HepG2 (cell line): Measurements from ENCODE around the gene PRKCE. TPM values are rescaled to one million over a fixed set of nuclear protein-coding genes. Genes with fewer than 3 reads are reported as not detected.

Experiments used
- ATAC-seq: fragments of 200-7000 bp; cut with Tn5 transposase; 3 replicates; pipeline ENCODE4 v1.9.1; 2020; ENCODE audit warnings: mild to moderate bottlenecking, moderate library complexity
- BruUV-seq: library from RNA; stranded (reverse); fragments of 400-500 nt; replicated peaks from 2 replicates; lab custom pipeline; 2021; lab: Mats Ljungman, UMichigan
- CTCF ChIA-PET: fragments of 300-600 bp; formaldehyde crosslinking; extraction: SDS; loops from one replicate; lab custom pipeline; 2021; ENCODE audit warnings: low total read pairs, inconsistent platforms, low intra/inter-chr PET ratio; lab: Yijun Ruan, JAX
- POLR2A ChIA-PET: fragments of 350-600 bp; sonication (Branson Sonifier 250); formaldehyde crosslinking; loops from one replicate; lab custom pipeline; 2020; ENCODE audit warnings: antibody characterized with exemption, inconsistent platforms; lab: Yijun Ruan, JAX
- DNase-seq: peaks from one replicate; pipeline ENCODE4 v3.0.0-alpha.2; 2015; ENCODE audit warnings: low spot score
- FAIRE-seq: peaks from 3 replicates; lab custom pipeline; 2011; peaks lifted over from hg19 to GRCh38; lab: Jason Lieb, UNC
- H2AFZ ChIP-seq: one replicate; pipeline ENCODE4 v1.6.1; 2011; ENCODE audit warnings: low read length, inconsistent platforms
- H3K27ac ChIP-seq: fragments of 300-600 bp; 3 replicates; pipeline ENCODE4 v1.8.0; 2011; ENCODE audit warnings: mixed run types, mild to moderate bottlenecking, mixed read lengths, low read length, inconsistent platforms; ENCODE audit not compliant: insufficient read depth; ENCODE audit errors: extremely low read length
- H3K27me3 ChIP-seq, 2 experiments: fragments of 200-600 bp in 1 of 2; 2 replicates in 1 of 2; 3 replicates in 1 of 2; pipeline versions ENCODE4 v1.6.0 to v1.8.0; 2011; ENCODE audit warnings: low read length in 2 of 2, mild to moderate bottlenecking in 2 of 2, moderate library complexity in 2 of 2, inconsistent platforms in 1 of 2; ENCODE audit not compliant: insufficient read depth in 2 of 2, control insufficient read depth in 1 of 2
- H3K36me3 ChIP-seq, 2 experiments: fragments of 200-600 bp in 1 of 2; replicated peaks in 1 of 2; 2 replicates in 1 of 2; 3 replicates in 1 of 2; pipeline versions ENCODE4 v1.5.1 to v1.8.0; 2011; ENCODE audit warnings: low read length in 2 of 2, inconsistent platforms in 1 of 2; ENCODE audit not compliant: insufficient read depth in 2 of 2, control insufficient read depth in 1 of 2
- H3K4me1 ChIP-seq: 2 replicates; pipeline ENCODE4 v1.5.1; 2012; ENCODE audit warnings: low read length, inconsistent platforms; ENCODE audit not compliant: insufficient read depth
- H3K4me2 ChIP-seq: 2 replicates; pipeline ENCODE4 v1.6.0; 2011; ENCODE audit warnings: low read depth, low read length, inconsistent platforms
- H3K4me3 ChIP-seq, 3 experiments: fragments of 200-600 bp in 1 of 3; sonication (generic), shearing (Covaris generic) in 1 of 3; replicated peaks in 1 of 3; 2 replicates each; pipeline ENCODE4 v1.5.1; 2011 to 2016; ENCODE audit warnings: low read length in 3 of 3, inconsistent platforms in 2 of 3, low read depth in 2 of 3, mild to moderate bottlenecking in 2 of 3, control low read depth in 1 of 3, mixed read lengths in 1 of 3; ENCODE audit not compliant: insufficient read depth in 1 of 3
- H3K79me2 ChIP-seq: one replicate; pipeline ENCODE4 v1.6.1; 2011; ENCODE audit warnings: low read length, inconsistent platforms; ENCODE audit not compliant: insufficient read depth
- H3K9ac ChIP-seq: 2 replicates; pipeline ENCODE4 v1.6.0; 2011; ENCODE audit warnings: mild to moderate bottlenecking, low read depth, low read length, inconsistent platforms; ENCODE audit not compliant: insufficient read depth
- H3K9me3 ChIP-seq: 2 replicates; pipeline ENCODE4 v1.5.1; 2012; ENCODE audit warnings: mild to moderate bottlenecking, low read length
- H4K20me1 ChIP-seq: 2 replicates; pipeline ENCODE4 v1.6.0; 2011; ENCODE audit warnings: inconsistent platforms, mild to moderate bottlenecking, low read length, moderate library complexity; ENCODE audit not compliant: insufficient read depth
- ATF7-NPFF ChIP-seq: sonication (generic); formaldehyde crosslinking; IDR thresholded peaks from 2 replicates; pipeline ENCODE4 v1.8.1; 2023; ENCODE audit warnings: mild to moderate bottlenecking, low read depth, missing genetic modification reagents, moderate library complexity
- BHLHE40 ChIP-seq: IDR thresholded peaks from 2 replicates; pipeline ENCODE4 v1.6.1; 2011; ENCODE audit warnings: low read length, improper control_type of control experiment
- KDM6A ChIP-seq: IDR thresholded peaks from 2 replicates; pipeline ENCODE4 v1.6.1; 2016; ENCODE audit warnings: low read depth
- UBTF ChIP-seq: sonication (generic); formaldehyde crosslinking; IDR thresholded peaks from 2 replicates; pipeline ENCODE4 v1.4.0; 2020; ENCODE audit warnings: mild to moderate bottlenecking, missing genetic modification reagents
- ZC3H4 ChIP-seq: sonication (generic); formaldehyde crosslinking; IDR thresholded peaks from 2 replicates; pipeline ENCODE4 v1.4.0; 2020; ENCODE audit warnings: missing genetic modification reagents, borderline replicate concordance
- ZNF350 ChIP-seq: sonication (generic); formaldehyde crosslinking; IDR thresholded peaks from 2 replicates; pipeline ENCODE4 v1.4.0; 2020; ENCODE audit warnings: mild to moderate bottlenecking, low read depth, missing genetic modification reagents, borderline replicate concordance
- ZNF468 ChIP-seq: sonication (generic); formaldehyde crosslinking; IDR thresholded peaks from 2 replicates; pipeline ENCODE4 v1.8.0; 2022; ENCODE audit warnings: mild to moderate bottlenecking, moderate library complexity, missing genetic modification reagents
- ZNF772 ChIP-seq: sonication (generic); formaldehyde crosslinking; IDR thresholded peaks from 2 replicates; pipeline ENCODE4 v1.5.0; 2020; ENCODE audit warnings: mild to moderate bottlenecking, missing genetic modification reagents
- WGBS: methylation state at CpG from one replicate; pipeline ENCODE4 v1.1.6; 2017; ENCODE audit warnings: low lambda C conversion rate; 5-methylcytosine and 5-hydroxymethylcytosine counted together
- in situ Hi-C: cut with HindIII; loops from 2 replicates; pipeline ENCODE4 v1.10.0; 2017; ENCODE audit warnings: low pct_unique_long_range_greater_than_20kb; ENCODE audit not compliant: extremely low pct_ligation_motif_present
- intact Hi-C: fragments of 100-400 bp; cut with micrococcal nuclease; formaldehyde crosslinking; loops from one replicate; pipeline ENCODE4 v1.10.0; 2022; ENCODE audit not compliant: unreplicated experiment
- polyA plus RNA-seq, 8 experiments: library from polyadenylated mRNA; depleted of rRNA in 3 of 8; stranded (reverse) in 7 of 8; unstranded in 1 of 8; fragments of >200 nt; fragmentation: Illumina TruSeq in 4 of 8; extraction: Trizol in 4 of 8; gene quantifications; 2 replicates each; pipeline versions ENCODE4 v1.2.1 to v1.2.3, GENCODE V29; 2011 to 2016; ENCODE audit warnings: low read depth in 4 of 8, missing spikeins in 1 of 8, mixed read lengths in 1 of 8; ENCODE audit not compliant: insufficient read depth in 1 of 8
- total RNA-seq, 5 experiments: library from RNA; depleted of rRNA; stranded (reverse); fragments of >200 nt; fragmentation: Illumina TruSeq; extraction: Trizol; gene quantifications; 2 replicates each; pipeline ENCODE4 v1.2.3, GENCODE V29; 2016; ENCODE audit warnings: low read depth in 1 of 5

The PRKCE gene
- total and polyA plus RNA-seq, 2 of the 13 experiments (the other 11 are each of a cell fraction or from before 2014, with no cell fraction given): 1.0 to 3.9 TPM

- Histone ChIP-seq H4K20me1 (no peaks in the 10 kb centered on the region; the same call in 1 of the 2 replicates), H3K27me3 (no peaks in the 10 kb centered on the region; a peak in 1 of 5 replicates), H3K4me2 (no peak overlapping the region), H3K27ac (no peak overlapping the region), H3K4me1 (peaks cover 12% of the 10 kb centered on the region), H3K9ac (no peak overlapping the region), H3K36me3 (no peaks in the 10 kb centered on the region), H3K9me3 (no peaks in the 10 kb centered on the region), H3K4me3 (no peak overlapping the region), H2AFZ (no peak overlapping the region), H3K79me2 (no peaks in the 10 kb centered on the region)
- BruUV-seq: no TSS peak
- ATAC-seq: no peak
- ChIA-PET CTCF (no interaction called here), POLR2A (no interaction called here)
- TF ChIP-seq ZNF772 (CRISPR knock-in tag) (no peak), ZC3H4 (CRISPR knock-in tag) (no peak), ZNF468 (CRISPR knock-in tag) (no peak), BHLHE40 (no peak), KDM6A (CRISPR knock-in tag) (no peak), ATF7-NPFF (CRISPR knock-in tag) (no peak), UBTF (no peak), ZNF350 (CRISPR knock-in tag) (no peak)
- FAIRE-seq: no peak
- WGBS: 46% methylated on average over 5 of the region's 5 CpGs
- in situ Hi-C loops (no loop called here), intact Hi-C loops (no loop called here)
- DNase-seq: no peak
Observed at GRCh38 chr2:45818591-45818990, 167.1 kb downstream of the PRKCE start.
